ENCODE data around the gene PAGR1.

Gene PAGR1

DNA sequence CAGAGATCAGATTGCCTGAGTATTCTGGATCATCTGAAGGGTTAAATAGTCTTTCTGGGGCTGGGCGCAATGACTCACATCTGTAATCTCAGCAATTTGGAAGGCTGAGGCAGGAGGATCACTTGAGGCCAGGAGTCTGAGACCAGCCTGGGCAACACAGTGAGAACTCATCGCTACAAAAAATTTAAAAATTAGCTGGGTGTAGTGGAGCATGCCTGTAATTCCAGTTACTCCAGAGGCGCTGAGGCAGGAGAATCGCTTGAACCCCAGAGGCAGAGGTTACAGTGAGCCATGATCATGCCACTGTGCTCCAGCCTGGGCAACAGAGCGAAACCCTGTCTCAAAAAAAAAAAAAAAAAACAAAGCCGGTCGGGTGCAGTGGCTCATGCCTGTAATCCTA is 20.0 kb downstream of the PAGR1 start:
- H3K27ac ChIP-seq, result no peak overlapping the region
- TF ChIP-seq ZFX (IDR thresholded peaks at IDR 0.05; ENCODE audit: borderline replicate concordance), result no peak
- TF ChIP-seq, protein P1, sequence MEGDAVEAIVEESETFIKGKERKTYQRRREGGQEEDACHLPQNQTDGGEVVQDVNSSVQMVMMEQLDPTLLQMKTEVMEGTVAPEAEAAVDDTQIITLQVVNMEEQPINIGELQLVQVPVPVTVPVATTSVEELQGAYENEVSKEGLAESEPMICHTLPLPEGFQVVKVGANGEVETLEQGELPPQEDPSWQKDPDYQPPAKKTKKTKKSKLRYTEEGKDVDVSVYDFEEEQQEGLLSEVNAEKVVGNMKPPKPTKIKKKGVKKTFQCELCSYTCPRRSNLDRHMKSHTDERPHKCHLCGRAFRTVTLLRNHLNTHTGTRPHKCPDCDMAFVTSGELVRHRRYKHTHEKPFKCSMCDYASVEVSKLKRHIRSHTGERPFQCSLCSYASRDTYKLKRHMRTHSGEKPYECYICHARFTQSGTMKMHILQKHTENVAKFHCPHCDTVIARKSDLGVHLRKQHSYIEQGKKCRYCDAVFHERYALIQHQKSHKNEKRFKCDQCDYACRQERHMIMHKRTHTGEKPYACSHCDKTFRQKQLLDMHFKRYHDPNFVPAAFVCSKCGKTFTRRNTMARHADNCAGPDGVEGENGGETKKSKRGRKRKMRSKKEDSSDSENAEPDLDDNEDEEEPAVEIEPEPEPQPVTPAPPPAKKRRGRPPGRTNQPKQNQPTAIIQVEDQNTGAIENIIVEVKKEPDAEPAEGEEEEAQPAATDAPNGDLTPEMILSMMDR (IDR thresholded peaks at IDR 0.05), result no peak

DNA sequence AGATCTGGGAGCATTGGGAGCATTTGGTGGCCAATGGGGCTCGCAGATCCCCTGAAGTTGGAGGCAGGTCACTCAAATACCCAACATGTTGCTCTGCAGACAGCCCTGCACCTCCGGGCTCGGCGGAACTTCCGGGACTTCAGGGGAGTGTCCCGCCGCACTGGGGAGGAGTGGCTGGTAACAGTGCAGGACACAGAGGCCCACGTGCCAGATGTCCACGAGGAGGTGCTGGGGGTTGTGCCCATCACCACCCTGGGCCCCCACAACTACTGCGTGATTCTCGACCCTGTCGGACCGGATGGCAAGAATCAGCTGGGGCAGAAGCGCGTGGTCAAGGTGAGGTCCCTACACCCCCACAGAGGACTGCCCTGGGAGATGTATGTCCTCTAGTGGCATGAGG is 20.7 kb downstream of the PAGR1 start:
- TF ChIP-seq, protein P1 (IDR thresholded peaks at IDR 0.05), result no peak
- no peak for TF ChIP-seq ZFX (IDR thresholded peaks at IDR 0.05; ENCODE audit: borderline replicate concordance)

DNA sequence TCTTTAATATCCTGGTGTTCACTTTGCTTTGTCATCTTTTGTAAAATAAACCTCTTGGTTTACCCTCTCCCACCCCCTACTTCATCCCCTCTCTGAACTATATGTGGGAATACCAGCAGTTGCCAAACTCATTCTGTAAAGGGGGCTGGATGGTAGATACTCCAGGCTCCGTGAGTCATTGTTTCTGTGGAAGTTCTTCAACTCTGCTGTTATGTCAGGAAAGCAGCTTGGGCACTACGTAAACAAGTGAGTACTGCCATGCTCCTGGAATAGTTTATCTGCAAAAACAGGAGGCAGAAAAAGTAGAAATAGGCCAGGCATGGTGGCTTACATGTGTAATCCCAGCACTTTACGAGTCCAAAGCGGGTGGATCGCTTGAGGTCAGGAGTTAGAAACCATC is 21.9 kb downstream of the PAGR1 start:
- no peak overlapping the region for H3K27ac ChIP-seq
- TF ChIP-seq, protein P1 (IDR thresholded peaks at IDR 0.05), result no peak
- TF ChIP-seq ZFX (IDR thresholded peaks at IDR 0.05; ENCODE audit: borderline replicate concordance), result no peak

More for the DNA sequence above, 20.7 kb downstream of the PAGR1 start:
- H3K27ac ChIP-seq, result no peak overlapping the region

DNA sequence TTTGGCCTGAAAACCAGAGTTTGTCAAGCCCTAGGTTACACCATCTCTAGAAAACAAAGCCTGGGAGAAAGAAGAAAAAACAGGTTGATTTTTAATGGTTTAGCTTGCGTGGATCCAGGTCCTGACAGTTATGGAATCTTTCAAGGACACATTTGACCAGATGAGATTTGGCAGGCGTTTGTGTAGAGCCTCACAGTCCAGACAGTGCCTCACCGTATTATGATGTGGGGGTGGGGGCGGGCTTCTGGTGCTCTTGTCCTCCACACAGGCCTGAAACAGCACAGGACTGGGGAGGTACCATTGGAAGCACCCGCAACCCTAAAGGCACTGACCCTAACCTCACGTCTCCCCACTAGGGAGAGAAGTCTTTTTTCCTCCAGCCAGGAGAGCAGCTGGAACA is 23.9 kb downstream of the PAGR1 start:
- no peak for TF ChIP-seq ZFX (IDR thresholded peaks at IDR 0.05; ENCODE audit: borderline replicate concordance)
- TF ChIP-seq, protein P1 (IDR thresholded peaks at IDR 0.05), result no peak
- H3K27ac ChIP-seq, result no peak overlapping the region

DNA sequence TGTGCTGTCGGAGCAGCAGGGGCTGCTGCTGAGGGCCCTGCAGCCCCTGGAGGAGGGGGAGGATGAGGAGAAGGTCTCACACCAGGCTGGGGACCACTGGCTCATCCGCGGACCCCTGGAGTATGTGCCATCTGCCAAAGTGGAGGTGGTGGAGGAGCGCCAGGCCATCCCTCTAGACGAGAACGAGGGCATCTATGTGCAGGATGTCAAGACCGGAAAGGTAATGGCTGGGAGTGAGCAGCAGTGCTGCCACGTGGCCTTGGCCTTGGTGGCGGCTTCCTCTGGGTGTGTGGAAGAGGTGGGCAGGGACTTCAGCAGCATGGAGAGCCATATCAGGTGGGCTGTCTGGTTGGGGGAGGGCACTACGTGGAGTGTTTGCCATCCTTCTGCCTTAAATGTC is 24.3 kb downstream of the PAGR1 start:
- no peak overlapping the region for H3K27ac ChIP-seq
- TF ChIP-seq ZFX (IDR thresholded peaks at IDR 0.05; ENCODE audit: borderline replicate concordance), result no peak
- TF ChIP-seq, protein P1 (IDR thresholded peaks at IDR 0.05), result no peak

DNA sequence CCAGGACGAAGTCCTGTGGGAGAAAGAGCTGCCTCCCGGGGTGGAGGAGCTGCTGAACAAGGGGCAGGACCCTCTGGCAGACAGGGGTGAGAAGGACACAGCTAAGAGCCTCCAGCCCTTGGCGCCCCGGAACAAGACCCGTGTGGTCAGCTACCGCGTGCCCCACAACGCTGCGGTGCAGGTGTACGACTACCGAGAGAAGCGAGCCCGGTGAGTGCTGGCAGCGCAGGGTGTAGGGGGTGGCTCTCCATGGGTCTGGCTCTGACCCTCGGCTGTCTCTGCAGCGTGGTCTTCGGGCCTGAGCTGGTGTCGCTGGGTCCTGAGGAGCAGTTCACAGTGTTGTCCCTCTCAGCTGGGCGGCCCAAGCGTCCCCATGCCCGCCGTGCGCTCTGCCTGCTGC is 25.7 kb downstream of the PAGR1 start:
- H3K27ac ChIP-seq, result no peak overlapping the region
- TF ChIP-seq, protein P1 (IDR thresholded peaks at IDR 0.05), result no peak
- no peak for TF ChIP-seq ZFX (IDR thresholded peaks at IDR 0.05; ENCODE audit: borderline replicate concordance)

DNA sequence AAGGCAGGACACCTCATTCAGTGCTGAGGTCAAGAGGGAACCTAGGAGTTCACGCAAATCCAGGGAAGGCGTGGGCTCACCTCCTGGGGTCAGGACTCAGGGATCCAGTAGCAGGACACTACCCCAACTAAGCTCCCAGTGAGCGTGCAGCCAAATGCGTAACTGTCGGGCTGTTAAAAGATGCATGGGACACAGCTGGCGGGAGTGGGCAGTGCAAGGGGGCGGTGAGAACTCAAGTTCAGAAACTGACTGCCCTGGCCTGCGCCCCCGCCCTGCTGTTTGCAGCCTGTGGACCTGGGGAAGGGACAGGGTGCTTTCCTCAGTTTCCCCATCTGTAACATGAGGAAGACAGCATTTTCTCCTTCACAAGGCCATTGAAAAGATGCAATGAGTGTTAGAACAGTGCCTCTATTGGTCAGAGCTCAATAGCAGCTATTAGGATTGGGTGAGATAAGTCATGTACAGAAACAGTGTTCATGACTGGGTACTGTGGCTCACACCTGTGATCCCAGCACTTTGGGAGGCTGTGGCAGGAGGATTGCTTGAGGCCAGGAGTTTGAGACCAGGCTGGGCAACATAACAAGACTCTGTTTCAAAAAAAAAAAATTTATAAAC is 26.9 kb downstream of the PAGR1 start:
- TF ChIP-seq, protein P1 (IDR thresholded peaks at IDR 0.05), result peak; percentile 15; the same call in 1 of the 2 replicates
- TF ChIP-seq ZFX (IDR thresholded peaks at IDR 0.05; ENCODE audit: borderline replicate concordance), result no peak
- H3K27ac ChIP-seq, result no peak overlapping the region

Measured in 22Rv1 (cell line).